ENCODE results near the gene PHACTR2.
"Not testable (repeated sequence)": the region's sequence is repeated elsewhere in the genome, so short reads cannot be mapped to it uniquely, and the experiment has no call there.

Gene PHACTR2

DNA sequence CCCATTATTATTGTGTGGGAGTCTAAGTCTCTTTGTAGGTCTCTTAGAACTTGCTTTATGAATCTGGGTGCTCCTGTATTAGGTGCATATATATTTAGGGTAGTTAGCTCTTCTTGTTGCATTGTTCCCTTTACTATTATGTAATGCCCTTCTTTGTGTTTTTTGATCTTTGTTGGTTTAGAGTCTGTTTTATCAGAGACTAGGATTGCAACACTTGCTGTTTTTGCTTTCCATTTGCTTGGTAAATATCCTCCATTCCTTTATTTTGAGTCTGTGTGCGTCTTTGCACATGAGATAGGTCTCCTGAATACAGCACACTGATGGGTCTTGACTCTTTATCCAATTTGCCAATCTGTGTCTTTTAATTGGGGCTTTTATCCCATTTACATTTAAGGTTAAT is 177.3 kb downstream of the PHACTR2 start:
- H3K4me3 ChIP-seq (ENCODE audit: low read length); H3K4me1 ChIP-seq (ENCODE audit: control insufficient read depth, insufficient read depth, low read length); H3K9ac ChIP-seq (ENCODE audit: low read length); H3K27me3 ChIP-seq (ENCODE audit: control insufficient read depth, insufficient read depth, low read length); H3K27ac ChIP-seq (ENCODE audit: low read depth, low read length): not testable (repeated sequence)
- H3K36me3 ChIP-seq (ENCODE audit: control insufficient read depth, insufficient read depth, low read length) = peaks cover 29% of the 10 kb centered on the region

DNA sequence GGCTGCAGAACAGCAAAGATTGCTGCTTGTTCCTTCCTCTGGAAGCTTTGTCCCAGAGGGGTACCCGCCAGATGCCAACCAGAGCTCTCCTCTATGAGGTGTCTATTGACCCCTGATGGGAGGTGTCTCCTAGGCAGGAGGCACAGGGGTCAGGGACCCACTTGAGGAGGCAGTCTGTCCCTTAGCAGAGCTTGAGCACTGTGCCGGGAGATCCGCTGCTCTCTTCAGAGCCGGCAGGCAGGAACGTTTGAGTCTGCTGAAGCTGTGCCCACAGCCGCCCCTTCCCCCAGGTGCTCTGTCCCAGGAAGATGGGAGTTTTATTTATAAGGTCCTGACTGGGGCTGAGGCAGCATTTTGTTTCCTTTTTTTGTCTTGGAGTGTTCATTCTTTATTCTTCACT is 179.0 kb downstream of the PHACTR2 start:
- H3K27ac ChIP-seq (ENCODE audit: low read depth, low read length); H3K4me3 ChIP-seq (ENCODE audit: low read length); H3K9ac ChIP-seq (ENCODE audit: low read length); H3K4me1 ChIP-seq (ENCODE audit: control insufficient read depth, insufficient read depth, low read length); H3K27me3 ChIP-seq (ENCODE audit: control insufficient read depth, insufficient read depth, low read length): not testable (repeated sequence)
- peaks cover 25% of the 10 kb centered on the region for H3K36me3 ChIP-seq (ENCODE audit: control insufficient read depth, insufficient read depth, low read length)

DNA sequence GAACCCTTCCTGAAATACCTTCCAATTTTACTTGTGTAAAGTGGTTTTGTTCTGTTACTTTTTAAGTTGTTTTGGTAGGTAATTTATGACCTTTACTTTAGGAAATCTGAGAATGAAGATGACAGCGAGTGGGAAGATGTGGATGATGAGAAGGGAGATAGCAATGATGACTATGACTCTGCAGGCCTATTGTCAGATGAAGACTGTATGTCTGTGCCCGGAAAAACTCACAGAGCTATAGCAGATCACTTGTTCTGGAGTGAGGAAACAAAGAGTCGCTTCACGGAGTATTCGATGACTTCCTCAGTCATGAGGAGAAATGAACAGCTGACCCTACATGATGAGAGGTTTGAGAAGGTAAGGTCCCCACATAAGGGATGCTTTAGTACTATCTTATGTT is 179.9 kb downstream of the PHACTR2 start:
- Histone ChIP-seq H3K4me1 (ENCODE audit: control insufficient read depth, insufficient read depth, low read length) (no peaks in the 10 kb centered on the region), H3K36me3 (ENCODE audit: control insufficient read depth, insufficient read depth, low read length) (peaks cover 25% of the 10 kb centered on the region), H3K4me3 (ENCODE audit: low read length) (no peak overlapping the region), H3K9ac (ENCODE audit: low read length) (no peak overlapping the region), H3K27me3 (ENCODE audit: control insufficient read depth, insufficient read depth, low read length) (no peaks in the 10 kb centered on the region), H3K27ac (ENCODE audit: low read depth, low read length) (no peak overlapping the region)

DNA sequence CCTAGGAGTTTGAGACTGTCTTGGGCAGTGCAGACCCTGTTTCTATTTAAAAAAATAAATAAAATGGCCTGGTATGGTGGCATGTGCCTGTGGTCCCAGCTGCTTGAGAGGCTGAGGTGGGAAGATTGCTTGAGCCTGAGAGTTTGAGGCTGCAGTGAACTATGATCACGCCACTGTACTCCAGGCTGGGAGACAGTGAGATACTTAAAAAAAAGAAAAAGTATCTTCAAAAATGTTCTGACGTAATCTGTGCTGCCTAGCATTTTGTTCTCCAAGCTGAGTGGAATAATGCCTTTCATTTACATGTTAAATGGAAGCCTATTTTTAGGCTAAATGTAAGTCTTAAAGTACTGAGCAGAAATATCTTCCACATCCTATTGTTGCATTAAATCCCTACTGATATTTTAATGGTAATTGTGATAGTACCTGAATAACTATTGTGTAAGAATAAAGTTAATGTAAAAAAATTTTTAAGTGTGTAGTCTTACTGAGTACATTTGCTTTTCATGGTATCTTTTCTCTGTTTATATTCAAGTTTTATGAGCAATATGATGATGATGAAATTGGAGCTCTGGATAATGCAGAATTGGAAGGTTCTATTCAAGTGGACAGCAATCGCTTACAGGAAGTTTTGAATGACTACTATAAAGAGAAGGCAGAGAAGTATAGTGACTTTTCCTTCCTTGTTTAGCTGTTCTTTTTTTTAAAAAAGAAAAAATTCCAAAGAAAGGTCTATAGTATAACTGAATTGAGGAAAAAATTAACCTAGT is 182.3 kb downstream of the PHACTR2 start:
- Histone ChIP-seq H3K9ac (ENCODE audit: low read length) (no peak overlapping the region), H3K4me1 (ENCODE audit: control insufficient read depth, insufficient read depth, low read length) (peaks cover 7% of the 10 kb centered on the region), H3K27me3 (ENCODE audit: control insufficient read depth, insufficient read depth, low read length) (no peaks in the 10 kb centered on the region), H3K36me3 (ENCODE audit: control insufficient read depth, insufficient read depth, low read length) (peaks cover 25% of the 10 kb centered on the region), H3K4me3 (ENCODE audit: low read length) (no peak overlapping the region), H3K27ac (ENCODE audit: low read depth, low read length) (no peak overlapping the region)

DNA sequence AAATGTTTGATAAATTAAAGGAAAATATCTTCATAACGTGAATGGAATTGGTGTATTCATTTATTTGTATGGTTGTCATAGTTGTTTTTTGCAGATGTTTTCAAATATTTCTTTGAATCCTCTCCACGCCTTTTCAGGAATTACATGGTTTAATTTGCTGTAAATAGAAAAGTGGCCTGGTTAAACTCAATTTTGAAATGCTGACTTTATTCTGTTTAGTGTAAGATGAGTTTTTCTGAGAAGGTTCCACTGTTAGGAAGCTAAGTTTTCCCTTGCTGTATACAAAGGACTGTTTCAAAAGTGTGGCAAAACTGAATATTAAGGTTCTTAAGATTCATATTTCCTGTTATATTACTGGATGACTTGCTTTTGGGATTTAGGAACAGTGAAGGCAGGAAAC is 186.0 kb downstream of the PHACTR2 start:
- no peak overlapping the region for H3K9ac ChIP-seq (ENCODE audit: low read length)
- peak overlapping the region; percentile 33 for H3K27ac ChIP-seq (ENCODE audit: low read depth, low read length)
- H3K4me1 ChIP-seq (ENCODE audit: control insufficient read depth, insufficient read depth, low read length) = peaks cover 7% of the 10 kb centered on the region
- no peaks in the 10 kb centered on the region for H3K27me3 ChIP-seq (ENCODE audit: control insufficient read depth, insufficient read depth, low read length)
- no peak overlapping the region for H3K4me3 ChIP-seq (ENCODE audit: low read length)
- peaks cover 2% of the 10 kb centered on the region for H3K36me3 ChIP-seq (ENCODE audit: control insufficient read depth, insufficient read depth, low read length)

DNA sequence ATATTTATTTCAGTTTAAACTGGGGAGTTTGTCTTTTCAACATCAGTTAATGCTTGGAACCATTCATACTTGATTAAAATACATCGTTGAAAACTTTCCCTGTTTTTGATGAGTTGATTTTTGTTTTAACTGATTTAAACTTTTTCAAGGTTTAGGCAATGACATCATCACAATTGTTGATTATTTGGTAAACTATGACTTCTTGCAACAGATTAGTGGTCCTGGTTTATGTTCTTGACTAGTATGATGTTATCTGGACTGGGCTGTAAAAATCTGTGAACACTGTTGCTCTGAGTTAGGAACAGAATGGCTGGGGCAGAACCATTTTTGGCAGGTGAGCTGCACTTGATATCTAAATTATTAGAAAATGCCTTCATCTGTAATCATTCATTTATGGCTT is 186.5 kb downstream of the PHACTR2 start, which contains the start of gene ZC2HC1B:
Gene ZC2HC1B, plus strand, starts transcription at position 241 of the 400 bp plus-strand sequence. Its CDS starts 66 bp downstream, at position 307.
- H3K27me3 ChIP-seq (ENCODE audit: control insufficient read depth, insufficient read depth, low read length) = no peaks in the 10 kb centered on the region
- no peak within 1 kb of the TSS for H3K9ac ChIP-seq (ENCODE audit: low read length)
- H3K27ac ChIP-seq (ENCODE audit: low read depth, low read length) = peak within 1 kb of the TSS; percentile 46
- H3K36me3 ChIP-seq (ENCODE audit: control insufficient read depth, insufficient read depth, low read length) = no peaks in the 10 kb centered on the region
- H3K4me3 ChIP-seq (ENCODE audit: low read length) = no peak within 1 kb of the TSS
- peaks cover 7% of the 10 kb centered on the region for H3K4me1 ChIP-seq (ENCODE audit: control insufficient read depth, insufficient read depth, low read length)

DNA sequence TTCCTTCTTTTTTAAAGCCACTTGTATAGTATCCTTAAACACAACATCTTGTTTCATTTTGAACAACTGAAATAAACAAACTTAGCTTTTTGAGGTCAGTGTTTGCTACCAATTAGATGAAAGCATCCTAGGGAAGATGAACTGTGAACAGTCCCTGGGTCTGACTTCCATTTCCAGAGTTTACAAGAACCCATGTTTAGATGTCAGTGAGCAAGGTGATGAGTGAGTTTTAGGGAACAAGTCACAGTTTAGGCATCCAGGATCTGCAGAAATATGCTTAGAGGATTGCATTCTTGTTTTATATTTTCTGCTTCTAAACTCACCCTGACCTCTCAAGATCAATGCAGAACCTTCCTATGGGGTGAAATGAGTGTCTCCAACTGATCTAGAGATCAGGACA is 189.5 kb downstream of the PHACTR2 start:
- H3K27me3 ChIP-seq (ENCODE audit: control insufficient read depth, insufficient read depth, low read length) = no peaks in the 10 kb centered on the region
- H3K4me1 ChIP-seq (ENCODE audit: control insufficient read depth, insufficient read depth, low read length) = peaks cover 7% of the 10 kb centered on the region
- no peak overlapping the region for H3K4me3 ChIP-seq (ENCODE audit: low read length)
- no peak overlapping the region for H3K27ac ChIP-seq (ENCODE audit: low read depth, low read length)
- H3K9ac ChIP-seq (ENCODE audit: low read length) = no peak overlapping the region
- no peaks in the 10 kb centered on the region for H3K36me3 ChIP-seq (ENCODE audit: control insufficient read depth, insufficient read depth, low read length)

DNA sequence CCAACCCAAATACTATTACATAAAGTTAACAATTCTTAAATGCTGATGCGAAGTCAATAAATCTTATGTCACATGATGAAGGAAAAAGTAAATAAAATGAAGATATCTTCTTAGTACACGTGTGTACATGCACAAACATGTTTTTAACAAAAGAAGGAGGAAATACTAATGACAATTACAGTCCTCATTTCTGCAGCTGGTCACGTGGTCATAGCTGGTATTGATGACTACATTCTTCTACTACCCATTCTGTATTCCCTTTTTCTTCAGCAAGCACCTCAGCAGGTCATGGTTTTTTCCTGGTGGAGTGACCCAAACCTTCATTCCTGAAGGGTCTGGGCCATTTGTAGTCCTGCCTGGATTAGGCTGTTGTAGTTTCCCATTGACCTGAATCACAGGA is 191.0 kb downstream of the PHACTR2 start:
- not testable (repeated sequence) for H3K4me1 ChIP-seq (ENCODE audit: control insufficient read depth, insufficient read depth, low read length); H3K4me3 ChIP-seq (ENCODE audit: low read length); H3K27ac ChIP-seq (ENCODE audit: low read depth, low read length); H3K9ac ChIP-seq (ENCODE audit: low read length); H3K36me3 ChIP-seq (ENCODE audit: control insufficient read depth, insufficient read depth, low read length); H3K27me3 ChIP-seq (ENCODE audit: control insufficient read depth, insufficient read depth, low read length)

DNA sequence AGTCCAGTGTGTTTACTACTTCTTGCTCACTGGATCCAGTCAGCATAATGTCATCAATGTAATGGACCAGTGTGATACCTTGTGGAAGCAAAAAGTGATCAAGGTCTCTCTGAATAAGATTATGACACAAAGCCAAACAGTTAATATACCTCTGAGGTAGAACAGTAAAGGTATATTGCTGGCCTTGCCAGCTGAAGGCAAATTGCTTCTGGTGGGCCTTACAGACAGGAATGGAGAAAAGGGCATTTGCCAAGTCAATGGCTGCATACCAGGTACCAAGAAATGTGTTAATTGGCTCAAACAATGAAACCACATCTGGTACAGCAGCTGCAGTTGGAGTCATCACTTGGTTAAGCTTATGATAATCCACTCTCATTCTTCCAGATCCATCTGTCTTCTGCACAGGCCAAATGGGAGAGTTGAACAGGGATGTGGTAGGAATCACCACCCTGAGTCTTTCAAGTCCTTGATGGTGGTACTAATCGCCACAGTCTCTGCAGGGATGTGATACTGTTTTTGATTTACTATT is 193.5 kb downstream of the PHACTR2 start:
- not testable (repeated sequence) for H3K4me1 ChIP-seq (ENCODE audit: control insufficient read depth, insufficient read depth, low read length); H3K9ac ChIP-seq (ENCODE audit: low read length); H3K36me3 ChIP-seq (ENCODE audit: control insufficient read depth, insufficient read depth, low read length); H3K4me3 ChIP-seq (ENCODE audit: low read length); H3K27ac ChIP-seq (ENCODE audit: low read depth, low read length); H3K27me3 ChIP-seq (ENCODE audit: control insufficient read depth, insufficient read depth, low read length)

DNA sequence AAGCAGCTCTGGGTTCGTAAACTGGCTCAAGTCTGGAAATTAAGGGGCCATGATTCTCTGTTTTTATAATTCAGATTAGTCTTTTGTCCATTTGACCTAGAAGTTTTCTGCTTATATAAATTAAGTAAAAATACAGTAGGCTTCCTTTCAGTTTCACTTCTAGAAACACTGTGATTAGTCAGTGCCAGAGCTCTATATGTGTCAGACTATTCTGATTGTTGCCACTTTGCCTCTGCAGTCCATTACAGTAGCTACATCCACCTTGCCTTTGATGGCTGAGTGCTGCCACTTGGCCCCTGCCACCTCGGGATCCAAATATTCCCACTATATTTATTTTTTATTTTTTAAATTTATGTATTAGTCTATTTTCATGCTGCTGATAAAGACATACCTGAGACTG is 194.4 kb downstream of the PHACTR2 start:
- no peaks in the 10 kb centered on the region for H3K27me3 ChIP-seq (ENCODE audit: control insufficient read depth, insufficient read depth, low read length)
- H3K9ac ChIP-seq (ENCODE audit: low read length) = no peak overlapping the region
- H3K4me3 ChIP-seq (ENCODE audit: low read length) = no peak overlapping the region
- no peaks in the 10 kb centered on the region for H3K36me3 ChIP-seq (ENCODE audit: control insufficient read depth, insufficient read depth, low read length)
- H3K27ac ChIP-seq (ENCODE audit: low read depth, low read length) = no peak overlapping the region
- H3K4me1 ChIP-seq (ENCODE audit: control insufficient read depth, insufficient read depth, low read length) = no peaks in the 10 kb centered on the region

DNA sequence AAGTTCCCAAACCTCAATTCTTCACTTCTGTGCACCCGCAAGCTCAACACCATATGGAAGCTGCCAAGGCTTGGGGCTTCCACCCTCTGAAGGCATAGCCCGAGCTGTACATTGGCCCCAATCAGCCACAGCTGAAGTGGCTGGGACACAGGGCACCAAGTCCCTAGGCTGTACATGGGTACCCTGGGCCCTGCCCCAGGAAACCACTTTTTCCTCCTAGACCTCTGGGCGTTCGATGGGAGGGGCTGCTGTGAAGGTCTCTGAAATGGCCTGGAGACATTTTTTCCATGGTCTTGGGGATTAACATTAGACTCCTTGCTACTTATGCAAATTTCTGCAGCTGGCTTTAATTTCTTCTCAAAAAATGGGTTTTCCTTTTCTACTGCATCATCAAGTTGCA is 195.8 kb downstream of the PHACTR2 start:
- H3K9ac ChIP-seq (ENCODE audit: low read length); H3K27ac ChIP-seq (ENCODE audit: low read depth, low read length); H3K4me1 ChIP-seq (ENCODE audit: control insufficient read depth, insufficient read depth, low read length); H3K36me3 ChIP-seq (ENCODE audit: control insufficient read depth, insufficient read depth, low read length); H3K27me3 ChIP-seq (ENCODE audit: control insufficient read depth, insufficient read depth, low read length); H3K4me3 ChIP-seq (ENCODE audit: low read length): not testable (repeated sequence)

DNA sequence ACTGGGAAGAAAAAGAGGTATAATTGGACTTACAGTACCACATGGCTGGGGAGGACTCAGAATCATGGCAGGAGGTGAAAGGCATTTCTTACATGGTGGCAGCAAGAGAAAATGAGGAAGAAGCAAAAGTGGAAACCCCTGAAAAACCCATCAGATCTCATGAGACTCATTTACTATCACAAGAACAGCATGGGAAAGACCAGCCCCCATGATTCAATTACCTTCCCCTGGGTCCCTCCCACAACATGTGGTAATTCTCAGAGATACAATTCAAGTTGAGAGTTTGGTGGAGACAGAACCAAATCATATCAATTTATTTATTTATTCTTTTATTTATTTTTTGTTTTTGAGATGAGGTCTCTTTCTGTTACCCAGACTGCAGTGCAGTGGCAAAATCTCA is 196.7 kb downstream of the PHACTR2 start:
- not testable (repeated sequence) for H3K36me3 ChIP-seq (ENCODE audit: control insufficient read depth, insufficient read depth, low read length); H3K4me1 ChIP-seq (ENCODE audit: control insufficient read depth, insufficient read depth, low read length); H3K9ac ChIP-seq (ENCODE audit: low read length); H3K4me3 ChIP-seq (ENCODE audit: low read length); H3K27ac ChIP-seq (ENCODE audit: low read depth, low read length); H3K27me3 ChIP-seq (ENCODE audit: control insufficient read depth, insufficient read depth, low read length)

DNA sequence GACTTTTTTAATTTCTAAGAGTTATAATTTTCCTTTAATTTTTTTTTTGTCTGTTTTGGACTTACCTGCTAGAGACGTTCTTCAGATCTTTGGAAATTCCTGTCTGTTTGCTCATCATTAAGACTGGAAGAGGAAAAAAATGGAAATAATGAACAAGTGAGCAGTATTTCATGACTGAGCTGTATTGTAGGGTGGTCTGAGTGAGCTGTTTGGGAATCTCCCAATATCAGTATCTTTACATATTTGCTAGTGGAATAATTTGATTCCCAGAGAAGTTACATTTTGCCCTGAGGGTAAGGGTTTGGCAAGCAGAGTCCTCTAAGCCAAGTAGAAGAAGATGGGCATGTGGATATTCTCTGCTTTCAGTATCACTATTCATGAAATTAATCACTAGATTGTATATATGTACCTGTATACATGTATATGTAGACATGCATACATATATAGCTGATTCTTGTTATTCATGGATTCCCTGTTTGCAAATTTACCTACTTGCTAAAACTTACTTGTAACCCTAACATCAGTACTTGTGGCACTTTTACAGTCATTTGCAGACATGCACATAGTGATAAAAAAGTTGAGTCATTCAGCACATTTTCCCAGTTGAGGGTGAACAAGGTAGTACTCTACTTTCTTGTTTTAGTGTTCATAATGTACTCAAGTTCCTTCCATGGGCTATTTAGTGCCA is 200.0 kb downstream of the PHACTR2 start:
- Histone ChIP-seq H3K4me1 (ENCODE audit: control insufficient read depth, insufficient read depth, low read length) (no peaks in the 10 kb centered on the region), H3K9ac (ENCODE audit: low read length) (no peak overlapping the region), H3K36me3 (ENCODE audit: control insufficient read depth, insufficient read depth, low read length) (no peaks in the 10 kb centered on the region), H3K4me3 (ENCODE audit: low read length) (no peak overlapping the region), H3K27me3 (ENCODE audit: control insufficient read depth, insufficient read depth, low read length) (no peaks in the 10 kb centered on the region), H3K27ac (ENCODE audit: low read depth, low read length) (no peak overlapping the region)
